Activated T-cell treated with anti-CD3 and anti-CD28 coated beads, Interleukin-2, amount 50 U/mL, for 1 hour (primary cell): ENCODE data around the gene BAZ1A.

Experiments used
- DNase-seq: peaks from one replicate; pipeline ENCODE4 v3.0.0-alpha.2; 2020

BAZ1A gene

DNA sequence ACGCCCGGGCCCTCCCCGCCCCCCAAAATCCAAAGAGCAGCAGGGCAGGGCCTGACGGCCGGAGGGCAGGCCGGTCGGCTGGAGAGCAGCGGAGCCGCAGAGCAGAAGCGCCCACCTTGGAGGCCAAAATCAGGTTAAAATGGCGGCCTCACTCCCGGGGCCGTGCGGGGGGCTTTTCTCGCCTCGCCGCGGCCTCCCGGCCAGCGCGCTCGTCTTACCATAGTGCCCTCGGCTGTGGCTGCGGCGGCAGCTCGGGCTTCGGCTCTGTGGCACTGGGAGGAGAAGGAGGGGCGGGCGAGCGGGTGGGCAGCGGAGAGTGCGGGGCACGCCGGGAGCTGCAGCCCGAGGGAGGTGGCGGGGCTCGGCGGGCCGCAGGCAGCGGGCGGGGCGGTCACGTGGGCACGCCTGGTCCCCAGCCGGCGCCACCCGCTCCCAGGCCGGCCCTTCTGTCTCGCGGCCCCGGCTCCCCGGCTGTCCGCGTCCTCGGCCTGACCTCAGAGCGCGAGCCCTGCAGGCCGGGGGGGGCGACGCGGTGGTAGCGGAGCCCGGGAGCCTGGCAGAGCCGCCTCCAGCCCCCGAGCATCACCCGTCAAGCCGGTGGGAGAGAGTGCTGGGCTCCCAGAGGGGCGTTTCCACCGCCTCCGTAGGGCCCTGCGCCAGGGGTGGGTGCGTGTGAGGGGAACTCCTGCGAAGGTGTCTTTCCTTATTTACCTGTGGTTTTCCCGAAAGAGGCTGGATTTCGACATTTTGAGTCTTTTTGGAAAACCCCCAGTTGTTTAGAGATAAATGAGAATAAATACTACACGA is 160.6 kb downstream of the BAZ1A start, which contains the start of gene CFL2:
Gene CFL2, minus strand, starts transcription at position 274 of the 807 bp plus-strand sequence. Its CDS starts 53 bp downstream, at position 221.
- peak; percentile 73 for DNase-seq

GRCh38 chr14:34713681-34714319 is 161.4 kb downstream of the BAZ1A start:
- DNase-seq = no peak

- DNase-seq = no peak
These were observed 162.0 kb downstream of the BAZ1A start for GRCh38 chr14:34713122-34713680.

- no peak for DNase-seq
These were observed 163.1 kb downstream of the BAZ1A start for GRCh38 chr14:34711796-34712712.

GRCh38 chr14:34711169-34711568 is 164.0 kb downstream of the BAZ1A start:
- no peak for DNase-seq

- no peak for DNase-seq
These were observed 164.4 kb downstream of the BAZ1A start for GRCh38 chr14:34710744-34711143.

DNA sequence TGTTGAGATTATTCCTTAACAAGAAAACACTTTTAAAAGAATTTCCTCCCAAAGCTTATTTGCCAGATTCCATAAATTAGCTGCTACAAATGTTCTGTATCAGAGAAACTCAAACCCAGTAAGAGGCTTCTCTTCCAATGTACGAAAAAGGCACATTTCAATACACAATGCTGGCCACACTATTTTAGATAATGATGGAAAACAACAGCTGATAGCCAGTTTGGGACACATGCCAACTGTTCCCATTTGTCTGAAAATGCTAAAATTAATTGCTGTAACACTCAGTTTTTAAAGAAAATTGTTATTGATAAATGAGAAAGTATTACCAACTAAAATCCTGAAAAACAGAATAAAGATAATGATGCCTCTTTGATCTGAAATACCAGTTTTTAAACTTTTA is 165.2 kb downstream of the BAZ1A start:
- DNase-seq = no peak

- DNase-seq = no peak
These were observed 167.4 kb downstream of the BAZ1A start for GRCh38 chr14:34707722-34708121.
